Peyer's patch (tissue), 4 donors: Measurements from ENCODE around the gene CCL5. TPM values are rescaled to one million over a fixed set of nuclear protein-coding genes. Genes with fewer than 3 reads are reported as not detected.

ENCODE experiments used
- DNase-seq, 3 donors: peaks; one replicate each; pipeline ENCODE4 v3.0.0-alpha.2; 2017 to 2019
- H3K27ac ChIP-seq, 4 donors: fragments of 200-600 bp; sonication (generic); one replicate each; pipeline ENCODE4 v1.5.1; 2016 to 2019
- H3K27me3 ChIP-seq, 2 donors: fragments of 200-600 bp; sonication (generic); one replicate each; pipeline ENCODE4 v1.5.1; 2019
- H3K36me3 ChIP-seq, 3 donors: fragments of 200-600 bp; sonication (generic); one replicate each; pipeline ENCODE4 v1.5.1; 2016 to 2019
- H3K4me1 ChIP-seq, 4 donors: fragments of 200-600 bp; sonication (generic); one replicate each; pipeline ENCODE4 v1.5.1; 2016 to 2019
- H3K4me3 ChIP-seq, 4 donors: fragments of 200-600 bp; sonication (generic); 1 replicate in 3 of 4; 2 replicates in 1 of 4; pipeline ENCODE4 v1.5.1; 2016 to 2019; ENCODE audit warnings: mild to moderate bottlenecking in 1 of 4
- H3K9me3 ChIP-seq, 4 donors: fragments of 200-600 bp; sonication (generic); one replicate each; pipeline ENCODE4 v1.5.1; 2016 to 2019; ENCODE audit warnings: mild to moderate bottlenecking in 1 of 4
- POLR2A ChIP-seq, 2 donors: fragments of 450-650 bp; IDR thresholded peaks; one replicate each; pipeline ENCODE4 v1.5.1; 2017; ENCODE audit warnings: antibody characterized with exemption in 2 of 2, mild to moderate bottlenecking in 2 of 2, moderate library complexity in 2 of 2
- small RNA-seq, 2 donors: library from RNA; depleted of rRNA; stranded (forward); fragments of <200 nt; gene quantifications; one replicate each; pipeline ENCODE3, GENCODE V24; 2016
- total RNA-seq, 4 donors: library from RNA; depleted of rRNA; stranded (reverse); fragments of >200 nt; gene quantifications; one replicate each; pipeline ENCODE4 v1.1.0, GENCODE V29; 2016
- TF ChIP-seq, protein P1 (sequence below), 6 experiments: fragments of 450-650 bp in 4 of 6; fragments of 200-600 bp in 2 of 6; sonication (generic) in 1 of 6; IDR thresholded peaks; one replicate each; pipeline ENCODE4 v1.5.1; 2017 to 2019; ENCODE audit warnings: antibody characterized with exemption in 6 of 6, mild to moderate bottlenecking in 3 of 6, moderate library complexity in 1 of 6

CCL5 gene
- total RNA-seq, 4 donors from 2014 or later, result 5.8 to 13.8 (median 9.2) TPM

DNA sequence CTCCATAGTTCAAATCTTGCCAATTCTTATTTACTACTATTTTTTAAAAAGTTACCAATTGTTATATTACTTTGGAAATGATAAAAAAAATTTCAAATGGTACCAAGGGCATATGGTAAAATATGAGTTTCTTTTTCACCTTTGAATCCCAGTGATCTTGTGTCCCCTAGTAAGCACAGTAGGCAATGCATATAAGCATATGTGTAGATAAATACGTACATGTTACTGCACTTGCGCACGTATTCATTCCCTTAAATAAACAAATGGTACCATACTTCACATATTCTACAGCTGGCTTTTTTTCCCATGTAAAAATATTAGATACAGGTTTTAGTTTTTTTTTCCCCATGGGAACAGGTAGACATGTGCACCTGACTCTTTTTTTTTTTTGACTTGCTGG is 39.1 kb downstream of the CCL5 start:
- Histone ChIP-seq H3K27me3 (no peaks in the 10 kb centered on the region), H3K36me3 (peaks cover 0 to 97% (median 2%) of the 10 kb centered on the region in 3 donors), H3K4me3 (no peak overlapping the region), H3K27ac (no peak overlapping the region), H3K4me1 (no peaks in the 10 kb centered on the region), H3K9me3 (no peaks in the 10 kb centered on the region)
- no peak for TF ChIP-seq POLR2A (IDR thresholded peaks at IDR 0.05)
- TF ChIP-seq, protein P1, sequence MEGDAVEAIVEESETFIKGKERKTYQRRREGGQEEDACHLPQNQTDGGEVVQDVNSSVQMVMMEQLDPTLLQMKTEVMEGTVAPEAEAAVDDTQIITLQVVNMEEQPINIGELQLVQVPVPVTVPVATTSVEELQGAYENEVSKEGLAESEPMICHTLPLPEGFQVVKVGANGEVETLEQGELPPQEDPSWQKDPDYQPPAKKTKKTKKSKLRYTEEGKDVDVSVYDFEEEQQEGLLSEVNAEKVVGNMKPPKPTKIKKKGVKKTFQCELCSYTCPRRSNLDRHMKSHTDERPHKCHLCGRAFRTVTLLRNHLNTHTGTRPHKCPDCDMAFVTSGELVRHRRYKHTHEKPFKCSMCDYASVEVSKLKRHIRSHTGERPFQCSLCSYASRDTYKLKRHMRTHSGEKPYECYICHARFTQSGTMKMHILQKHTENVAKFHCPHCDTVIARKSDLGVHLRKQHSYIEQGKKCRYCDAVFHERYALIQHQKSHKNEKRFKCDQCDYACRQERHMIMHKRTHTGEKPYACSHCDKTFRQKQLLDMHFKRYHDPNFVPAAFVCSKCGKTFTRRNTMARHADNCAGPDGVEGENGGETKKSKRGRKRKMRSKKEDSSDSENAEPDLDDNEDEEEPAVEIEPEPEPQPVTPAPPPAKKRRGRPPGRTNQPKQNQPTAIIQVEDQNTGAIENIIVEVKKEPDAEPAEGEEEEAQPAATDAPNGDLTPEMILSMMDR (IDR thresholded peaks at IDR 0.05), result no peak
- no peak for DNase-seq

DNA sequence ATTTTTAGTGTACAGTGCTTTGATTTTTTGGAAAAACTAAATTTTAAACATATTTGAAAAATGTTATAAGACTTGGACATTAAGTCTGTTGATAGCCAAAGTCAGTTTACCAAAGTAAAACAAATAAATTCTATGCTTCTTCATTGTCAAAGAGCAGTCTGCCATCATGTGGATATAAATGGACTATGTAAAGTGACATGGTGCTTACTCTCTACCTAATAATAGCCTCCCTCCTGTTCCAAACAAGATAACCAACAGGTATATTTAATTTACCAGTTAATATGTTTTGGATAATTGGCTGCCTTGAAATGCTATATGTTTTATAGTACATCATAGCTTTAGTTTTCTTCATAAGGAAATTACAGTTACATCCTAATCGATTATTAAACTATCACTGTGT is 55.0 kb downstream of the CCL5 start:
- TF ChIP-seq POLR2A (IDR thresholded peaks at IDR 0.05), result no peak
- TF ChIP-seq, protein P1 (IDR thresholded peaks at IDR 0.05), result no peak
- peaks cover 0 to 100% (median 5%) of the 10 kb centered on the region in 3 donors for H3K36me3 ChIP-seq
- no peaks in the 10 kb centered on the region for H3K9me3 ChIP-seq
- H3K4me3 ChIP-seq, result no peak overlapping the region
- H3K27ac ChIP-seq, result no peak overlapping the region
- H3K4me1 ChIP-seq, result no peaks in the 10 kb centered on the region
- no peak for DNase-seq
- no peaks in the 10 kb centered on the region for H3K27me3 ChIP-seq

Small RNAs within 50 kb of the gene (small RNA-seq; reads per million reads assigned to genes)
- gene RF00100, result 738 to 1,434 reads per million in 2 donors

Other genes starting within 250 kb of the CCL5 start
- gene RASL10B, start 148.7 kb downstream of the CCL5 start, total RNA-seq, result 1 to 10 TPM in 2 of 4 donors, not detected in 2; 1.1 TPM
- gene GAS2L2, start 127.1 kb downstream of the CCL5 start, total RNA-seq, result not detected
- gene C17orf50, start 119.5 kb downstream of the CCL5 start, total RNA-seq, result not detected
- 10 to 100 TPM in 3 of 4 donors, 1 to 10 TPM in 1; 3.3 to 85.3 (median 56.7) TPM for gene MMP28, start 84.7 kb downstream of the CCL5 start, total RNA-seq
- 100 to 1,000 TPM in 1 of 4 donors, 10 to 100 TPM in 3; 51.1 to 119 (median 90.1) TPM for gene TAF15, start 70.9 kb downstream of the CCL5 start, total RNA-seq
- not detected for gene HEATR9, start 11.5 kb downstream of the CCL5 start, total RNA-seq
- gene RDM1, start 50.4 kb upstream of the CCL5 start, total RNA-seq, result 1 to 10 TPM in 1 of 4 donors, under 1 TPM in 1, not detected in 2; 0.88 to 1.9 TPM
- gene LYZL6, start 63.4 kb upstream of the CCL5 start, total RNA-seq, result not detected
- gene CCL16, start 101.1 kb upstream of the CCL5 start, total RNA-seq, result 1 to 10 TPM in 1 of 4 donors, under 1 TPM in 1, not detected in 2; 0.54 to 1.1 TPM
- 1 to 10 TPM; 6.3 to 8.3 (median 6.7) TPM for gene CCL14, start 106.4 kb upstream of the CCL5 start, total RNA-seq
- 10 to 100 TPM in 3 of 4 donors, 1 to 10 TPM in 1; 4.1 to 63.9 (median 27.0) TPM for gene CCL15, start 121.2 kb upstream of the CCL5 start, total RNA-seq
- gene CCL23, start 137.6 kb upstream of the CCL5 start, total RNA-seq, result 1 to 10 TPM in 1 of 4 donors, not detected in 3; 3.6 TPM
- gene CCL18, start 183.9 kb upstream of the CCL5 start, total RNA-seq, result 1 to 10 TPM in 2 of 4 donors, not detected in 2; 3.3 to 3.9 TPM
- 1 to 10 TPM in 1 of 4 donors, under 1 TPM in 1, not detected in 2; 0.80 to 5.8 TPM for gene CCL3, start 209.8 kb upstream of the CCL5 start, total RNA-seq
- gene CCL4, start 223.5 kb upstream of the CCL5 start, total RNA-seq, result 1 to 10 TPM in 2 of 4 donors, not detected in 2; 1.1 to 1.5 TPM